ENCODE measurements around the gene GPD1.

GPD1 gene

GRCh38 chr12:50103767-50104321 lies at the start of gene GPD1:
TSS of gene GPD1 (plus strand) at chr12:50104008. CDS start at chr12:50104051, 43 bp downstream.
- DNase-seq (ENCODE audit: low read depth in 2 of 2), result no peak

GRCh38 chr12:50055831-50056638 lies 47.8 kb upstream of the GPD1 start:
- peak; percentile 45 to 53 for DNase-seq (ENCODE audit: low read depth in 2 of 2)

- no peak for DNase-seq (ENCODE audit: low read depth in 2 of 2)
Measured at GRCh38 chr12:50056639-50056976, 47.2 kb upstream of the GPD1 start.

DNA sequence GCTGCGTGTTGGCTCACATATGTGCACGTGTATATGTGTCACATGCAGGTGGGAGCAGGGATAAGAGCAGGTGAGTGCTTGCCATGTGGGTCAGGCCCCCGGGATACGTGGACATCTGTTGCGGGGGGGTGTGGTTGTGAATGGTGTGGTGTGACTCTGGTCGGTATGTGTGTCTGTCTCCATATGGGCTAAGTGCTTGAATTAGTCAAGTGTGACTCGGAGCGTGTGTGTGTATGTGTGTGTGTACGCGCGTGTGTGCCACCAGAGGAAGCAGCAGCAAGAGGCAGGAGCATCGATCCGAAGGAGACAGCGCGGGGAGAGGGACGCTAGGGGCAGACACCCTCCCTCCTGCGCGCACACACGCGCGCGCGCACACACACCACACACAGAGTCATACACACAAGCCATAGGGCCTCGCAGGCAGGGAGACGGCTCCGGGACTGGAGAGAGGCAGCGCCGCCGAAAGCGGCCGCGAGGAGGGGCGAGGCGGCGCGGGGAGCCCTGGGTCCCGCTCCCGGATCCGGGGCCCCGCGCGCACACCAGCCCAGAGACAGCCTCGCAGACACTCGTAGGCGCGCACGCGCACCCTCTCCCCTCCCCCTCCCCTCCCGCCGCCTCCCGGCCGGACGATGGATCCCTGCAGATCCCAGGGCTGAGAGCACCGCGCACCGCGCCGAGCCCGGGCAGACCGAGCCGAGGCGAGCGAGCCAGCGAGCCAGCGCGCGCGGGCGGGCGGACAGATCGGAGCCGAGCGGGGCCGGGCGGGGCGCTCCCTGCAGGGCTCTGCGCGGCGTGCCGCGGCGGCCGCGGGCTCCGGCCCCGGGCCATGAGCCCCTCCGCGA lies 46.6 kb upstream of the GPD1 start, which contains the start of gene ASIC1:
TSS of gene ASIC1 (plus strand) at position 597 of the 842 bp plus-strand sequence. CDS start 1,171 bp downstream, outside the sequence.
- DNase-seq (ENCODE audit: low read depth in 2 of 2), result peak; percentile 23 to 58

- no peak for DNase-seq (ENCODE audit: low read depth in 2 of 2)
Measured at GRCh38 chr12:50057896-50058670, 45.7 kb upstream of the GPD1 start.

GRCh38 chr12:50058743-50059312 lies 45.0 kb upstream of the GPD1 start:
- DNase-seq (ENCODE audit: low read depth in 2 of 2), result no peak

- peak in 1 of 2 donors; percentile 37 for DNase-seq (ENCODE audit: low read depth in 2 of 2)
Measured at GRCh38 chr12:50059440-50060119, 44.2 kb upstream of the GPD1 start.

DNA sequence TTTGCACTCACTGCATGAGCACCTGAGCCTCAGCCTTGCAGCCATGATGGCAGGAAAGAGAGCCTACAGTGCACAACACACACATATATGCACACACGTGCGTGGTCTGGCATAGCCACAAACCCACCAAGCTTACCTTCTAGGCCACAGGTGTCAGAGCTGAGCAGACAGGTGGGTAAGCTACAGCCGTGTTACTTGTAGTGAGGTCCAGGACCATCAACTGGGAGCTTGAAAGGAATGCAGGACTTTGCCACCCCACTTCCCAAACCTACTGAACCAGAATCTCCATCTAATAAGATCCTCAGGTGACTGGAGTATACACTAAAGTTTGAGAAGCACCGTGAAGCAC lies 43.7 kb upstream of the GPD1 start:
- no peak for DNase-seq (ENCODE audit: low read depth in 2 of 2)

DNA sequence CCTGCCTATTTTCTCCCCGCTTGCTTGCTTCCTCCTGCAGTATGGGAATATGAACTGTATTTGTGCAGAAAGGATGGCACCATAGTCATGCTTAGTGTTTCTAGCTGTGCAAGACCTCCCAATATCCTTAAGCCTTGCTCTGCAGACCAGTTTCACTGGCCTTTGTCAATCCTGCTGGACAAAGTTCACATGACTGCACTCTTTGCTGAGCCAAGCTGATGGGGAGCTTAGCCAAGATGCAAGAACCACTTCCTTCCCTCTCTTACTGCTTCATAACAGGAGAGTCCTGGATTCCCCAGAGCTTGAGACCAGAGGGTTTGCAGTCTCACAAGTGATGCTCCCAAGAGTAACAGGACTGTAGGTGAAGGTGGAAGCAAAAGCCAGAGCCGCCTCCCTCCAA lies 42.6 kb upstream of the GPD1 start:
- no peak for DNase-seq (ENCODE audit: low read depth in 2 of 2)

DNA sequence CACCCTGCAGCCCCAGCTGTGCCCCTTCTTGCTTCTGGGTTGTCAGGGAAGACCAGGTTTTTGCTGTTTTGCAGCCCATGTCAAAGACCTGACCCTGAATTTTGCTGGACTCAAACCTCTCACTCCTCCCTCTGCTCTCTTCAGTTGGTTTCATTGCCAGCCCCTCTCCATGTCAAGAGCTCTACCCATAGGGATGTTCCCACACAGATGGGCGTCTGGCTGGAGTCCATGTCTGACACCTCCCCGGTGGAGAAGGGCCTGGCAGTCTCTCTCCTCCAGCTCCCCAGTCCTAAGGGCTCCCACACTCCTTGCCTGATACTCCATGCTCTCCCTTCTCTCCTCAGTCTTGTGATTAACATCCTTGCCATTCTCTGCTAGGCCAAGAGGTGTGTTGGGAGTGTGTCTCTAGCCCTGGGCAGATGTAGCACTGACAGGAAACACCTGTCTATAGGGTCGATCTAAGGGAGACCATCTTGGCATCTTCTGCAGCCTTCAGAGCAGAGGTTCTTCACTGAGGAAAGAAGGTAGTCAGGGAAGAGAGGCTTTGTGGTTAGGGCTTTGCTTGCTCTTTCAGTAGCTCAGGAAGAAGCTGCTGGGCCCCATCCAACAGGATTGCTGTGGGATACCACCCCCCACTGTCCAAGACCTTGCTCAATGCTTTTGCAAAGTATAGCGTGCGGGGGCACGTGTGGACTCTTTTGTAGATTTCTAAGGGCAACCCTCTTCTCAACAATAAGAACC lies 41.7 kb upstream of the GPD1 start:
- DNase-seq (ENCODE audit: low read depth in 2 of 2), result no peak

- no peak for DNase-seq (ENCODE audit: low read depth in 2 of 2)
Measured at GRCh38 chr12:50062728-50063460, 40.9 kb upstream of the GPD1 start.

DNA sequence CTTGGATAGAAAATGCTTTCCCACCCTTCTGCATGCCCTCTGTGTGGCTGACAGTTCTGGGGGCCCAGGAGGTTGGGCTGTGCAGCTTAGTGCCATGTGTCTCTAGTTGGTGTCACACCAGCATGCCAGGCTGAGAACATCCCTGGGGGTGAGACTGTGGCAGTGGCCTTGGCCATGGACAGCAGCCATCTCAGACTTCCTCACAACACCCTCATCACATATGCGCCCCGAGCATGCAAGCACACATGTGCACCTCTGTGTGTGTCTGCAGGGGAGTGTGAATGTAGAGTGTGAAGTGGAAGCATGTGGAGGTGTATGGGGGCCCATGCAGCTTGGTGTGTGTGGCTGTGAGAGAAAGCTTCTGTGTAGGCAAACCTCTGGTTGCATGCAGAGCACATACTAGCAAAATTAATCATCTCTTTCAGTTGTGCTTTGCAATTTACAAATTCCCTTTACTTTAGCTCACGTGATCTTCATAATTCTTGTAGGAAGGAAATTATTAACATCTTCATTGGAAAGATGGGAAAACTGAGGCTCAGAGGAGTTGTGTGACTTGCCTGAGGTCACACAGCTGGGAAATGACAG lies 38.0 kb upstream of the GPD1 start:
- DNase-seq (ENCODE audit: low read depth in 2 of 2), result no peak

- DNase-seq (ENCODE audit: low read depth in 2 of 2), result no peak
Measured at GRCh38 chr12:50066402-50066801, 37.4 kb upstream of the GPD1 start.

DNA sequence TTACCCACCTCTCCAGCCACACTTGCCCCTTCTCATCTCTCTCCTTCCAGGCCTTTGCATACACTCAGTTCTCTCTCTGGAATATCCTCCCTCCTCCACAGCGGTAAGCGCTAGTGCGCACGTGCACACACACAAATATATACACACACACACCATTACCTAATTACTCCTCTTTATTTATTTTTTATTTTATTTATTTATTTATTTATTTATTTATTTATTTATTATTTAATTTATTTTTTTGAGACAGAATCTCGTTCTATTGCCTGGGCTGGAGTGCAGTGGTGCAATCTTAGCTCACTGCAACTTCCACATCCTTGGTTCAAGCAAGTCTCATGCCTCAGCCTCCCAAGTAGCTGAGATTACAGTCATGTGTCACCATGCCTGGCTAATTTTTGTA lies 34.7 kb upstream of the GPD1 start:
- no peak for DNase-seq (ENCODE audit: low read depth in 2 of 2)

- DNase-seq (ENCODE audit: low read depth in 2 of 2), result no peak
Measured at GRCh38 chr12:50069539-50069938, 34.3 kb upstream of the GPD1 start.

DNA sequence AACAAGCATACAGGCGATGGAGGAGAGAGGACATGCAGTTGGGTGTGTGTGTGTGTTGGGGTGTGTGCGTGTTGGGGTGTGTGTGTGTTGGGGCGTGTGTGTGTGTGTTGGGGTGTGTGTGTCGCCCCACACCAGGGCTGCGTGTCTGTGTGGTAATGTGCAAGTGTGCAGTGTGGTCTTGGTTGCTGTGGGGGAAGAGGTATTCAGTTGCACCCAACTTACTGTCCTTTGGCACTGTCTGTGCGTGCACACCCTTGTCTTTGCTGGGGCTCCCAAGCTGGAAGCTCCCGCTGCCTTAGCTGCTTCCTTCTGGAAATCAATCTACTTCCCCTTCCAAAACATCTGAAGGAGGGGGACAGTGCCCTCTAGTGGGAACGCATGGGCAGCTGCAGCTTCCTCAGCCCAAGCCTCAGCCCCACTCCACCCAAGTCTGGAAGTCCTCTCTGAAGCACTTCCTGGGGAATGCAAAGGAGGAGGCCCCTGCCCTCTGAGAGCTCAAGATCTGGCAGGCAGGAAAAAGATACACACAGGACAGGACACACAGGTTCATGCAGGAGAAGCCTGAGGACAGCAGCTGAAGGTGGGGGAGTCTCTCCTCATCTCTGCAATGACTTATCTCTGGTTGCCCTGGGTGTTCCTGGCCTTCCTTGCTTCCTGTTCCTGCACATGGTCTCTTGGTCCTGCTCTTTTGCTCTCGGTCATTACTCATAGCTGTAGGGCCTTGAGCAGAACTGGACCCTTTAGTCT lies 33.3 kb upstream of the GPD1 start:
- peak; percentile 49 to 50 for DNase-seq (ENCODE audit: low read depth in 2 of 2)

DNA sequence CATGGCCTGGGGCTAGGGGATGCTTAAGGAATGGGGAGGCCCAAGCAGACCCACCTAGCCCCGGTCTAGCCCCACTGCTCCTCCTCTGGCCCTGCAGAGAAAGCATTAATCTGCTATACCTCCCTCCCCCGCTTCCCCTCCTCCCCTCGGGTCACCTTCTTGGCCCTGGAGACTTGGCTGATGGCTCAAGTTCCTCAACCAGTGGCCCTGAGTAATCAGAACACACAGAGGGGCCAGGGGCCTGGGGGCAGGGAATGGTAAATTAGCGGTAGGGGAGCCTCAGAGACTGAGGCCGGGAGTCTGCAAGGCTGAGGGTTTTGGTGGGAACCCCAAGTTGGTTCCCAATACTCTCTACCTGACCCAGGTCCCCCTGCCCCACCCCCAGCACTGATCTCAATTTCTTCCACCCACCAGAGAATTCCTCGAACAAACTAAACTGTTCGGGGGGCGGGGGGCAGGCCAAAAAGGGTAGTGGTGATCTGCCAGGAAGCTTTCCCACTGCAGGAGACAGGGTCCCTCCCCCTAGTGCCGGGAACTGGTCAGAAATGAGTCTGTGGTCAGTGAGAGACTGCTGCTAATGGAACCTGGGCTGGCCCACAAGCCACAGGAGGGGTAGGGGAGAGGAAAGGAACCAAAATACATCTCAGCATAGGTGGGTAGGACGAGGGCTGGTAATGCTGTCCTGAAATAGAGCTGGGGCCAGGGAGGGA lies 31.5 kb upstream of the GPD1 start:
- no peak for DNase-seq (ENCODE audit: low read depth in 2 of 2)

DNA sequence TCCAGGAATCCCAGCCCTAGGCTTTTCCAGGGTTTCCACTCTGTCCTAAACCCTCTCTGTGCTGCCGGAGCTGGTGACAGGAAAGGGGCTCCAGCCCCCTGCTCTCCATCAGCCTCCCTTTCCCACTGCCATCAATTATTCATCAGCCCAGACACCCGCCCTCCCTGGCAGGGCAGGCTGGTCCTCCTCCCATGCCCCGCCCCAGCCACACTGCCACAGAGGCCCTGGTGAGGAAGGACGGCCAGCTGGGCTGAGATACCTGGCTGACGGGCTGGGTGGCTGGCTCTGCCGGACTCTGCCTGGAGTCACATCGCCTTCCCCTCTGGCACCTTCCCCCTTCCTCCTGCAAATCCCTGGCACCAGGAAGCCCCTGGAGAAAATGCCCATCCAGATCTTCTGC lies 30.6 kb upstream of the GPD1 start:
- no peak for DNase-seq (ENCODE audit: low read depth in 2 of 2)
